Retinal pigment epithelial cell (primary cell): Measurements from ENCODE around the gene CALHM6.

Source experiments
- DNase-seq: peaks from one replicate; pipeline ENCODE4 v3.0.0-alpha.2; 2010; ENCODE audit warnings: low read depth
- H3K4me3 ChIP-seq: 2 replicates; pipeline ENCODE4 v1.5.1; 2011; ENCODE audit warnings: mild to moderate bottlenecking, low read length, control low read depth, moderate library complexity
- CTCF ChIP-seq: conservative IDR thresholded peaks from 2 replicates; pipeline ENCODE4 v1.5.1; 2011; ENCODE audit warnings: low read depth, low read length, control low read depth, inconsistent platforms

Gene CALHM6

GRCh38 chr6:116472706-116473105, 11.5 kb downstream of the CALHM6 start:
- TF ChIP-seq CTCF: no peak
- peak; percentile 39 for DNase-seq
- no peak overlapping the region for H3K4me3 ChIP-seq

GRCh38 chr6:116475141-116475540, 14.0 kb downstream of the CALHM6 start:
- H3K4me3 ChIP-seq: no peak overlapping the region
- TF ChIP-seq CTCF: no peak
- DNase-seq: no peak

- no peak for TF ChIP-seq CTCF
- H3K4me3 ChIP-seq: no peak overlapping the region
- no peak for DNase-seq
These were observed 15.0 kb downstream of the CALHM6 start for GRCh38 chr6:116476002-116476678.

GRCh38 chr6:116482780-116483179, 21.6 kb downstream of the CALHM6 start:
- no peak for DNase-seq
- no peak for TF ChIP-seq CTCF
- H3K4me3 ChIP-seq: no peak overlapping the region

- no peak for TF ChIP-seq CTCF
- no peak overlapping the region for H3K4me3 ChIP-seq
- DNase-seq: no peak
These were observed 22.4 kb downstream of the CALHM6 start for GRCh38 chr6:116483616-116484015.

GRCh38 chr6:116485559-116486184, 24.5 kb downstream of the CALHM6 start:
- no peak for TF ChIP-seq CTCF
- H3K4me3 ChIP-seq: no peak overlapping the region
- DNase-seq: no peak
